Measurements from ENCODE around the gene NT5DC4.

DNA sequence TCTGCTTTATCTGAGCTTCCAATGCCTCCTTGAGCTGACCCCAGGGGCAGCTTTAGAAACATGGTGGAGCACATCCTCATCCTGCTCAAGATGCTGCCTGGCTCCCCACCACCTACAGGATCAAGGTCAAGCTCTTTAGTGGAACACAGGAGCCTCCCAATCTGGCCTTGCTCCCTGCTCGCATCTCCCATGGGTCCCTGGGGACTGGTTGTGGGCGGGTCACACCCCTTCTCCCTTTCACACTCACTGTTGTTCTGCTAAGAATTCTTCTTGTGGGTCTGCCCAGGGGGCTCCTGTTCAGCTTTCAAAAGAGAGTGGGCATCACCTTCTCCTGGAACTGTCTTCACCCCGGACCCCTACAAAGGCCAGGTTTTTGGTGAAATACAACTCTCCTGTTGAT, 8.4 kb upstream of the NT5DC4 start:
- TF ChIP-seq, protein P1, sequence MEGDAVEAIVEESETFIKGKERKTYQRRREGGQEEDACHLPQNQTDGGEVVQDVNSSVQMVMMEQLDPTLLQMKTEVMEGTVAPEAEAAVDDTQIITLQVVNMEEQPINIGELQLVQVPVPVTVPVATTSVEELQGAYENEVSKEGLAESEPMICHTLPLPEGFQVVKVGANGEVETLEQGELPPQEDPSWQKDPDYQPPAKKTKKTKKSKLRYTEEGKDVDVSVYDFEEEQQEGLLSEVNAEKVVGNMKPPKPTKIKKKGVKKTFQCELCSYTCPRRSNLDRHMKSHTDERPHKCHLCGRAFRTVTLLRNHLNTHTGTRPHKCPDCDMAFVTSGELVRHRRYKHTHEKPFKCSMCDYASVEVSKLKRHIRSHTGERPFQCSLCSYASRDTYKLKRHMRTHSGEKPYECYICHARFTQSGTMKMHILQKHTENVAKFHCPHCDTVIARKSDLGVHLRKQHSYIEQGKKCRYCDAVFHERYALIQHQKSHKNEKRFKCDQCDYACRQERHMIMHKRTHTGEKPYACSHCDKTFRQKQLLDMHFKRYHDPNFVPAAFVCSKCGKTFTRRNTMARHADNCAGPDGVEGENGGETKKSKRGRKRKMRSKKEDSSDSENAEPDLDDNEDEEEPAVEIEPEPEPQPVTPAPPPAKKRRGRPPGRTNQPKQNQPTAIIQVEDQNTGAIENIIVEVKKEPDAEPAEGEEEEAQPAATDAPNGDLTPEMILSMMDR (IDR thresholded peaks at IDR 0.05): no peak
- no peak for TF ChIP-seq EZH2 (IDR thresholded peaks at IDR 0.05)
- TF ChIP-seq EZH2phosphoT487 (IDR thresholded peaks at IDR 0.05): no peak

Data from neural progenitor cell (in vitro differentiated cells).